NOMO-1 treated with DMSO at 0.1 percent for 48 hours (cell line): ENCODE measurements around the gene STARD6.
"Not testable (repeated sequence)": the region's sequence is repeated elsewhere in the genome, so short reads cannot be mapped to it uniquely, and the experiment has no call there.

Experiments
- DNase-seq: peaks from one replicate; lab custom pipeline; 2025; ENCODE audit not compliant: unreplicated experiment; lab: John Stamatoyannopoulos, UW

Gene STARD6, protein sequence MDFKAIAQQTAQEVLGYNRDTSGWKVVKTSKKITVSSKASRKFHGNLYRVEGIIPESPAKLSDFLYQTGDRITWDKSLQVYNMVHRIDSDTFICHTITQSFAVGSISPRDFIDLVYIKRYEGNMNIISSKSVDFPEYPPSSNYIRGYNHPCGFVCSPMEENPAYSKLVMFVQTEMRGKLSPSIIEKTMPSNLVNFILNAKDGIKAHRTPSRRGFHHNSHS

DNA sequence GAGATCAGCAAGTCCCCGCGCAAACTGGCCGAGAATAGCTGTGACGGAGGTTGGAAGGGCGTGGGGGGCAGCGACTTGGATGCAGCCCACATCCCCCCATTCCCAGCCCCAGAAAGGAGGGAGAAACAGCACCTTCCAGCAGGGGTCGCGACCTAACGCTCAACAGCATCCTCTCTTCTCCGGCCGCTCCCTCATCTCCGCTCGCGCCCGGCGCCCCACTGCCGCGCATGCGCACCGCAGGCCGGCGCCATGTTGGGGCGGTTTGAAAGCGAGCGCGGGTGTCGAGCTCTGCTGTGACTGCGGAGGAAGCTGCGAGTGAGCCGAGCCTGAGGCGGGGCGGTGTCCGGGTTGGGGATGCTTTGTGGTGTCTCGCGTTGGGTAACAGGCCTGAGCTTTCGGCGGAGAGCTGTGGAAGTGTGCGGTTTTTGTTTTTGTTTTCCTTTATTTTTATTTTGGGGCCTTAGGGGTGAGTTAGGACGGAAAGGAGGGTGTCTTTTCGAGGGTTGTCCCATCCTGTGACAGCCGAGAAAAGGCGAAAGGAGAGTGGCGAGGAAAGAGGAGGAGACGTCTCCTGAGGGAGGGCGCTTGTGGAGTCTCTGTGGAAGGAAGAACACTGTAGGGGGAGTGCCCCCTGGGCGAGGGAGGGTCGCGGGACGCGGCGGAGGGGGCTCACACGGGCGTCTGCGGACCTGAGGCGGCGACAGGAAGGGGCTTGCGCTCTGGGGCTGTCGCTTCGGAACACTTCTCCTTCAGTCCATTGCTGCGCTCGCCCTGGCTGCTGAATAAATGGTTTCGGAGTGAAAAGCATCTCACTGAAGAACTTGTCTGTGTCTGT lies at the start of gene STARD6, which contains the start of gene C18orf54:
STARD6 (minus strand) TSS at position 199 of the 835 bp plus-strand sequence. CDS start 3,285 bp downstream, outside the sequence.
C18orf54 (plus strand) TSS at position 247 of the 835 bp plus-strand sequence. CDS start 2,667 bp downstream, outside the sequence.
- peak; percentile 88 for DNase-seq

- DNase-seq: no peak
Measured at GRCh38 chr18:54405290-54405689, 47.6 kb upstream of the STARD6 start.

GRCh38 chr18:54396760-54397159 lies 39.1 kb upstream of the STARD6 start:
- no peak for DNase-seq

- no peak for DNase-seq
Measured at GRCh38 chr18:54393648-54394294, 36.1 kb upstream of the STARD6 start.

- DNase-seq: peak; percentile 75
Measured at GRCh38 chr18:54392543-54393023, 34.9 kb upstream of the STARD6 start.

DNA sequence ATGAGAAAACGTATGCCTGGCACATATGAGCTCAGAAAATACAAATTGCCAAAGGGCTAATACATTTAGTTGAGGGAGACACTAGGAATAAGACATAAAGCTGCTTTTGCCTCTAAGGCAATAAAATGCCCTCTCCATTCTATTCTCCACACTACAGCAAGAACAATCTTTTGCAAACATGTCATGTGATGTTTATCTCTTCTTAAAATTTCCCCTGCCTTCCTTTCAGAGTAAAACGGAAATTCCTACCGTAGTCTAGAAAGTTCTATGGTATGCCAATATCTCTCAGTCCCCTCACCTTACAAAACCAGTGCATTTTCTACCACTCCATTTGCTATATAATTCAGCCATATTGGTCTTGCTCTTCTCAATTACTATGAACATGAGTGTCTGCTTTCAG lies 33.2 kb upstream of the STARD6 start:
- no peak for DNase-seq

DNA sequence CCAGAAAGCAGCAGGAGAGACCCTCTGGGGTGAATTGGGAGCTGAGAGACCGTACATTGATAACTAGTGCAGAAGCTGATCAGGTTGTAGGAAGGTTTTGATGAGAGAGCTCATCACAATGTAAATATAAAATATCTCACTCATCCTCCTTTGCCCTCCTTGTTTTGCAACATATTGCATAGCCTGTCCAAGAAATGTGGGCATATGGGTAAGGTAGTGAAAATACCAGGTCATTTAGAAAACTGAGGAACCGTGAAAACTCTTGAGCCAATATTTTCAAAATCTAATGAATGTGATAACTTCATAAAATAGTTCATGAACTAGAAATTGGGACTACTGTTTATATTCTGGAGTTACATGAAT lies 31.5 kb upstream of the STARD6 start:
- no peak for DNase-seq

DNA sequence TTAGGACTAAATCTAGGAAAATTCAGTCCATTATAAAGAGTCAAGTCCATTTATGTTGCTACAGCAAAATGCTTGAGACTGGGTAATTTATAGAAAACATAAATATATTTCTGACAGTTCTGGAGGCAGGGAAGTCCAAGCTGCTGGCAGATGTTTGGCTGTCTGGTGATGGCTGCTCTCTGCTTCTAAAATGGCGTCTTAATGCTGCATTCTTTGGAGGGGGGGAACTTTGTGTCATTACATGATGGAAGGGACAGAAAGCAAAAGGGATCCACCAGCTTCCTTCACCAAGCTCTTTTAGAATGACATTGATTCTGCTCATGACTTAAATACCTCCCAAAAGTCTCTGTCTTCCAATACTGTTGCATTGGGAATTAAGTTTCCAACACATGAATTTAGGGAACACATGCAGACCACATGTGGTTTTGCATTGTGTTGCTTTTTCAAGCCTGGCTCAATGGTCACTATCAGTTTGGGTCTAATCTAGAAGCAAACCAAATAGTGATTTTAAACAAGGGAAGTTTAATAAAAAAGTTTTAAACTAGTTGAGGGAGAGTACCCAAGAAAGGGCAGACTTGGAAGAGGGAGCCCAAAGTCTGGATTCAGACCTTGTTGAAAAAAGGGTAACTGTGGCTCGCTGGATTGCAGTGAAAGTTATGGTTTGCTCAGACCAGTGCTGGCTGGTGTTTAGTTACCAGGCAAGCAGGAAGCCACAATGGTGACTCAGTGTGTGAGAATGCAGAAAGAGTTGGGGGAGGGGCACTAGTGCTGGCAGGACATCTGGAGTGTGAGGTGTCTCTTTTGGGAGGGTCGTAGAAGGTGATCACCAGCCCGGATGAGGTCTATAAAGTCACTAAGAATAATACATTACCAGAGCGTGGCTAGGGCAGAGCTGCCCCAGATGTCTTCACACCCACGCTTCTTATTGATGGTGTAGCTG lies 30.8 kb upstream of the STARD6 start:
- peak; percentile 56 for DNase-seq

DNA sequence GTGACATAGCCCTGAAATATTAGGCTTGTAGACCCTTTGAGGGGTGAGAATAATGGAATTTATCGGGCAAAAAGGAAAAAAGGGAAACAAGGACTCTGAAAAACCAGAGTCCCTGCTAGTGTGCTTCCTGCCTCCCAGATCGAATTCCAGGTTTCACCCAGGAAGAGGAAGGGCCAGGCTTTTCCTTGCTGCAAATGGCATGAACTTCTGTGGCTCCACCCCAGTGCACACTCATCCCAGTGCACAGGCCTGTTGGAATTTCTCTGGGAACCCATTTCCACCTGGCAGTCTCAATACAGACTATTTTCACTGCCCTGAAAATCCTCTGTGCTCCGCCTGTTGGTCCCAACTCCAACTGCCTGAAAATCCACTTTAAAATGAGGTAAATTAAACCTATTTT lies 30.0 kb upstream of the STARD6 start:
- DNase-seq: no peak

GRCh38 chr18:54386800-54387495 lies 29.3 kb upstream of the STARD6 start:
- not testable (repeated sequence) for DNase-seq

- DNase-seq: no peak
Measured at GRCh38 chr18:54386043-54386442, 28.4 kb upstream of the STARD6 start.

GRCh38 chr18:54382733-54383252 lies 25.1 kb upstream of the STARD6 start:
- no peak for DNase-seq

- DNase-seq: no peak
Measured at GRCh38 chr18:54382076-54382475, 24.4 kb upstream of the STARD6 start.

DNA sequence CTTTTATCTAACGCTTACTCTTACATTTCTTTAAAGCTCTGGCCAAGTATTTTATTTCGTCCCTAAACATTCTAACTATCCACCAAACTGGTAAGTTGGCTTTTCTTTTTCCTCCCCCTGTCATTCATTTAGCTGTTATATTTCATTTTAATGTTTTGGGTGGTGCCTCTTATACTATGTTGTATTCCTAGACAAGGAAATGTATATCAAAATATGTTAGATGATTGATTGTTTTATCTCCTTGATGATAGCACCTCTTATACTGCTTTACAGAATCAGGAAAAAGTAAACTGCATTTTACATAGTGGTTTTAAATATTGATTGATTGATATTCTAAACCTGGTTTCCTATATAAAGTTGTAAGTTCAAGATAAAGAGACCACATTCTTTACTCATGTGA lies 24.0 kb upstream of the STARD6 start:
- no peak for DNase-seq

- no peak for DNase-seq
Measured at GRCh38 chr18:54378057-54378456, 20.4 kb upstream of the STARD6 start.

DNA sequence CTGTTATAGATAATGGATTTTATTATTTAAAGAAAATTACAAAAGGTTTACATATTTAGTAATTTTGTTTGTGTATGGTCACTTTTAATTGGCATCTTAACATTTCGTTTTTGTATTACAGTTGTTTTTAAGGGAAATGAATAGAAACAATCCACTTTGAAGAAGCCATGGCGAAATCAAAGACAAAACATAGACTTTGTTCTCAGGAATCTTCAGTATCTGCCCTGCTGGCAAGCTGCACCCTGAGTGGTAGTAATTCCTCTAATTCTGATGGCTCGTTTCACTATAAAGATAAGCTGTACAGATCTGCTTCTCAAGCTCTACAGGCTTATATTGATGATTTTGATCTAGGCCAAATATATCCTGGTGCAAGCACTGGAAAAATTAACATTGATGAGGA lies 2.7 kb upstream of the STARD6 start:
- DNase-seq: no peak

DNA sequence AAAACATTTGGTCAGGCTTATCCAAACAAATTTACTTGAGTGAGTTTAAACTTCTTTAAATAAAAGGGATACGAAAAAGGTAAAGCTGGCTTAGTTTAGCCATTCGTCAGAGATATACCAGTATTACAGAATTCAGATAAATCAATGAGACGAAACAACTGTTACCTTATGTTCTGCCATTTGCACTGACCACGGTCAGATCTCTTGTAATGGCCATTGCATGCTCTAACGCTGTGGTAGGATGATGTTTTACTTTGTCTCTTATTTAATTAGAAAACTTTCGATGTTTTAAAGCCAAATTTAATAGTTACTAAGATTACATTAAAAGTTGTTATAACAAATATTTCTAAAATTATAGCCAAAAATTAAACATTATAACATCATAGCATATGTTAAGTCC lies 1.6 kb upstream of the STARD6 start:
- DNase-seq: no peak

- DNase-seq: peak; percentile 43
Measured at GRCh38 chr18:54358495-54359040, 910 bp upstream of the STARD6 start.

DNA sequence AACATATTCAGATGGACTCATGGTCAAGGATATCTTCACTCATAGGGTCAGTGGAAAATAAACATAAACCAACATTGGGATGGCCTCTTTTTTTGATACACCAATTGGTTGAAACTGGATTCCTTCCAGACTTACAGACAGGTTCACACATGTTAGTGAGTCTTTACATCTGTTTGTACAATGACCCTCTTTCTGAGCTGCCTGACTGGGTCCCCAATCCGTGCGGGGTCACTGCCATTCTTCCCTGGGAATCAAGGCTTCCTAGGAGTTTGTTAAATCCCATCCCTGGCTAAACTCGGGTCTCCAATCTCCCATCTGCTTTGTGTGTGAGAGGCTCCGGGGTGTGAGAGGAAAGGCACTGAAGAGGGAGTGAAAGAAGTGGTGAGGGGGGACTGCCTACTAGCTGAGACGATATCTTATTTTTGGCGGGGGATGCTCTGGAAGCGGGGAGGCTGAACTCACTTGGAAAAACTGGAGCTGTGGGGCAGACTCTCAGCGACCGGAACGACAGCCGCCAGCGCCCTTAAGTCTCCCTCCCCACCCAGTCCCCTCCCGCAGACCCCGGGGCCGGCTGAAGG lies 487 bp downstream of the STARD6 start:
- no peak for DNase-seq
